Lower leg skin (tissue), 3 donors: Measurements from ENCODE around the gene DHX38.

ENCODE experiments used
- POLR2A ChIP-seq, 2 donors: fragments of 450-650 bp; IDR thresholded peaks; one replicate each; pipeline ENCODE4 v1.6.1; 2016 to 2017; ENCODE audit warnings: antibody characterized with exemption in 2 of 2, mild to moderate bottlenecking in 1 of 2, moderate library complexity in 1 of 2
- TF ChIP-seq, protein P1 (sequence below), 3 donors: fragments of 450-650 bp; IDR thresholded peaks; one replicate each; pipeline ENCODE4 v1.5.1; 2016; ENCODE audit warnings: antibody characterized with exemption in 3 of 3, mild to moderate bottlenecking in 3 of 3, moderate library complexity in 2 of 3

DNA sequence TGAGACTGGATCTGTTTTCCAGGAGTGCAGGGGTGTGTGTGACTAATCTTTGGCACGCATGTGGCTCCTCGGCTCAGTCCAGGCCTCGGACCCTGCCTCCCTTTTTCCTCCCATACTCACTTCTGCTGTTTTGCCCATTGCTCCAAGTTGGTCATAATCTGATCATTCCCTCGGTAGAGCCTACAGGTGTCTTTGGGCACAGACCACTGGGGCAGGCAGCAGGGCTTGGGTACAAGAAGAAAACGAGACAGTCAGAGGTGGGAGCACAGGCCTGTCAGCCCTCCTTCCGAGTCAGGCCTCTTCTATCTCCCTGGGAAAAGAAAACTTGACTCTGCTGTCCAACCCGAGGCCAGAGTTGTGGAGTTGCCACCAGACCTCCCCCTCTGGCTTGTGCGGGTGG lies 29.8 kb downstream of the DHX38 start:
- TF ChIP-seq, protein P1, sequence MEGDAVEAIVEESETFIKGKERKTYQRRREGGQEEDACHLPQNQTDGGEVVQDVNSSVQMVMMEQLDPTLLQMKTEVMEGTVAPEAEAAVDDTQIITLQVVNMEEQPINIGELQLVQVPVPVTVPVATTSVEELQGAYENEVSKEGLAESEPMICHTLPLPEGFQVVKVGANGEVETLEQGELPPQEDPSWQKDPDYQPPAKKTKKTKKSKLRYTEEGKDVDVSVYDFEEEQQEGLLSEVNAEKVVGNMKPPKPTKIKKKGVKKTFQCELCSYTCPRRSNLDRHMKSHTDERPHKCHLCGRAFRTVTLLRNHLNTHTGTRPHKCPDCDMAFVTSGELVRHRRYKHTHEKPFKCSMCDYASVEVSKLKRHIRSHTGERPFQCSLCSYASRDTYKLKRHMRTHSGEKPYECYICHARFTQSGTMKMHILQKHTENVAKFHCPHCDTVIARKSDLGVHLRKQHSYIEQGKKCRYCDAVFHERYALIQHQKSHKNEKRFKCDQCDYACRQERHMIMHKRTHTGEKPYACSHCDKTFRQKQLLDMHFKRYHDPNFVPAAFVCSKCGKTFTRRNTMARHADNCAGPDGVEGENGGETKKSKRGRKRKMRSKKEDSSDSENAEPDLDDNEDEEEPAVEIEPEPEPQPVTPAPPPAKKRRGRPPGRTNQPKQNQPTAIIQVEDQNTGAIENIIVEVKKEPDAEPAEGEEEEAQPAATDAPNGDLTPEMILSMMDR (IDR thresholded peaks at IDR 0.05) = no peak
- TF ChIP-seq POLR2A (IDR thresholded peaks at IDR 0.05) = no peak
